DMS 273 treated with DMSO at 0.1 percent for 48 hours (cell line): ENCODE measurements around the gene SS18L1.

Source experiments
- DNase-seq: peaks from one replicate; lab custom pipeline; 2025; lab: John Stamatoyannopoulos, UW

The SS18L1 gene

GRCh38 chr20:62212299-62212698 is 68.7 kb downstream of the SS18L1 start:
- no peak for DNase-seq

GRCh38 chr20:62214067-62214466 is 70.5 kb downstream of the SS18L1 start:
- no peak for DNase-seq

- no peak for DNase-seq
Observed at GRCh38 chr20:62215020-62215990, 71.7 kb downstream of the SS18L1 start.

- DNase-seq, result no peak
Observed at GRCh38 chr20:62215991-62216635, 72.5 kb downstream of the SS18L1 start.

- DNase-seq, result no peak
Observed at GRCh38 chr20:62216636-62217566, 73.3 kb downstream of the SS18L1 start.

- DNase-seq, result no peak
Observed at GRCh38 chr20:62217913-62218773, 74.6 kb downstream of the SS18L1 start.

GRCh38 chr20:62219101-62219991 is 75.8 kb downstream of the SS18L1 start:
- DNase-seq, result no peak

GRCh38 chr20:62219992-62220665 is 76.6 kb downstream of the SS18L1 start, which contains the start of gene HRH3:
TSS of gene HRH3 (minus strand) at chr20:62220278. CDS start at chr20:62219970, 308 bp downstream.
- DNase-seq, result no peak

- peak; percentile 6 for DNase-seq
Observed at GRCh38 chr20:62220666-62221568, 77.3 kb downstream of the SS18L1 start.

- no peak for DNase-seq
Observed at GRCh38 chr20:62222266-62222850, 78.8 kb downstream of the SS18L1 start.

- no peak for DNase-seq
Observed at GRCh38 chr20:62222972-62223371, 79.4 kb downstream of the SS18L1 start.

- no peak for DNase-seq
Observed at GRCh38 chr20:62223571-62223970, 80.0 kb downstream of the SS18L1 start.

GRCh38 chr20:62224113-62224855 is 80.7 kb downstream of the SS18L1 start:
- DNase-seq, result no peak

- no peak for DNase-seq
Observed at GRCh38 chr20:62225026-62225425, 81.5 kb downstream of the SS18L1 start.

- no peak for DNase-seq
Observed at GRCh38 chr20:62225820-62226635, 82.5 kb downstream of the SS18L1 start.
